Smooth muscle cell (in vitro differentiated cells): ENCODE results near the gene BCL2L13. TPM values are rescaled to one million over a fixed set of nuclear protein-coding genes. Genes with fewer than 3 reads are reported as not detected.

ENCODE experiments used
- DNase-seq: peaks from one replicate; lab custom pipeline; 2025; ENCODE audit not compliant: unreplicated experiment; lab: John Stamatoyannopoulos, UW
- H2AFZ ChIP-seq: fragments of 200-600 bp; sonication (generic); 2 replicates; pipeline ENCODE4 v1.6.0; 2016; ENCODE audit warnings: antibody characterized with exemption, low read depth, mild to moderate bottlenecking
- H3F3A ChIP-seq: fragments of 200-600 bp; sonication (generic); 2 replicates; pipeline ENCODE4 v1.6.0; 2017; ENCODE audit warnings: antibody characterized with exemption, low read depth
- H3K27ac ChIP-seq: fragments of 200-600 bp; sonication (generic); 2 replicates; pipeline ENCODE4 v1.5.1; 2016; ENCODE audit warnings: low read depth, mild to moderate bottlenecking
- H3K27me3 ChIP-seq: fragments of 200-600 bp; sonication (generic); 2 replicates; pipeline ENCODE4 v1.6.1; 2016; ENCODE audit warnings: low read depth, mild to moderate bottlenecking
- H3K36me3 ChIP-seq: fragments of 200-600 bp; sonication (generic); 2 replicates; pipeline ENCODE4 v1.5.1; 2016; ENCODE audit warnings: low read depth
- H3K4me1 ChIP-seq: fragments of 200-600 bp; sonication (generic); 2 replicates; pipeline ENCODE4 v1.5.1; 2016; ENCODE audit warnings: low read depth
- H3K4me2 ChIP-seq: fragments of 200-600 bp; sonication (generic); 2 replicates; pipeline ENCODE4 v1.6.0; 2016; ENCODE audit warnings: mild to moderate bottlenecking
- H3K4me3 ChIP-seq: fragments of 200-600 bp; sonication (generic); 2 replicates; pipeline ENCODE4 v1.5.1; 2016; ENCODE audit warnings: mild to moderate bottlenecking
- H3K79me2 ChIP-seq: fragments of 200-600 bp; sonication (generic); 2 replicates; pipeline ENCODE4 v1.6.0; 2016; ENCODE audit warnings: low read depth, mild to moderate bottlenecking
- H3K9ac ChIP-seq: fragments of 200-600 bp; sonication (generic); 2 replicates; pipeline ENCODE4 v1.6.0; 2016; ENCODE audit warnings: low read depth
- H3K9me3 ChIP-seq: fragments of 200-600 bp; sonication (generic); replicated peaks from 2 replicates; pipeline ENCODE4 v1.5.1; 2016; ENCODE audit warnings: low read depth
- H4K20me1 ChIP-seq: fragments of 200-600 bp; sonication (generic); 2 replicates; pipeline ENCODE4 v1.6.0; 2016; ENCODE audit warnings: low read depth
- WGBS: methylation state at CpG from one replicate; pipeline ENCODE4 v1.1.7; 2016; ENCODE audit warnings: low lambda C conversion rate; 5-methylcytosine and 5-hydroxymethylcytosine counted together
- polyA plus RNA-seq: library from polyadenylated mRNA; unstranded; fragments of >200 nt; fragmentation: Nextera tagmentation; extraction: Ambion mirVana; gene quantifications from 2 replicates; pipeline ENCODE4 v1.2.1, GENCODE V29; 2016
- total RNA-seq: library from RNA; depleted of rRNA; stranded (reverse); fragments of >200 nt; gene quantifications from 2 replicates; pipeline ENCODE4 v1.2.3, GENCODE V29; 2014
- TF ChIP-seq, protein P1 (sequence below): fragments of 200-600 bp; sonication (generic); IDR thresholded peaks from 2 replicates; pipeline ENCODE4 v1.5.1; 2017; ENCODE audit warnings: borderline replicate concordance, mild to moderate bottlenecking, antibody characterized with exemption; ENCODE audit not compliant: insufficient read depth, poor library complexity, severe bottlenecking

BCL2L13 gene
- total and polyA plus RNA-seq, 2 experiments from 2014 or later, result 16.7 to 27.0 TPM

- Histone ChIP-seq H3K4me2 (no peak overlapping the region), H3K36me3 (peaks cover 18% of the 10 kb centered on the region), H3F3A (no peaks in the 10 kb centered on the region), H3K4me3 (no peak overlapping the region), H3K4me1 (no peaks in the 10 kb centered on the region), H3K79me2 (no peaks in the 10 kb centered on the region), H3K27me3 (no peaks in the 10 kb centered on the region), H3K9ac (no peak overlapping the region), H4K20me1 (no peaks in the 10 kb centered on the region), H3K27ac (no peak overlapping the region), H2AFZ (no peak overlapping the region), H3K9me3 (no peaks in the 10 kb centered on the region)
- no peak for DNase-seq
- WGBS, result 99% methylated on average over 5 of the region's 5 CpGs
- TF ChIP-seq, protein P1, sequence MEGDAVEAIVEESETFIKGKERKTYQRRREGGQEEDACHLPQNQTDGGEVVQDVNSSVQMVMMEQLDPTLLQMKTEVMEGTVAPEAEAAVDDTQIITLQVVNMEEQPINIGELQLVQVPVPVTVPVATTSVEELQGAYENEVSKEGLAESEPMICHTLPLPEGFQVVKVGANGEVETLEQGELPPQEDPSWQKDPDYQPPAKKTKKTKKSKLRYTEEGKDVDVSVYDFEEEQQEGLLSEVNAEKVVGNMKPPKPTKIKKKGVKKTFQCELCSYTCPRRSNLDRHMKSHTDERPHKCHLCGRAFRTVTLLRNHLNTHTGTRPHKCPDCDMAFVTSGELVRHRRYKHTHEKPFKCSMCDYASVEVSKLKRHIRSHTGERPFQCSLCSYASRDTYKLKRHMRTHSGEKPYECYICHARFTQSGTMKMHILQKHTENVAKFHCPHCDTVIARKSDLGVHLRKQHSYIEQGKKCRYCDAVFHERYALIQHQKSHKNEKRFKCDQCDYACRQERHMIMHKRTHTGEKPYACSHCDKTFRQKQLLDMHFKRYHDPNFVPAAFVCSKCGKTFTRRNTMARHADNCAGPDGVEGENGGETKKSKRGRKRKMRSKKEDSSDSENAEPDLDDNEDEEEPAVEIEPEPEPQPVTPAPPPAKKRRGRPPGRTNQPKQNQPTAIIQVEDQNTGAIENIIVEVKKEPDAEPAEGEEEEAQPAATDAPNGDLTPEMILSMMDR, result no peak
These were observed 46.4 kb upstream of the BCL2L13 start for GRCh38 chr22:17592201-17592600.

- Histone ChIP-seq H3K27me3 (no peaks in the 10 kb centered on the region), H3K9ac (no peak overlapping the region), H3K4me3 (no peak overlapping the region), H3K4me2 (no peak overlapping the region), H4K20me1 (peaks cover 4% of the 10 kb centered on the region), H3K79me2 (no peaks in the 10 kb centered on the region), H2AFZ (no peak overlapping the region), H3K36me3 (peaks cover 37% of the 10 kb centered on the region), H3K4me1 (no peaks in the 10 kb centered on the region), H3K9me3 (no peaks in the 10 kb centered on the region), H3F3A (no peaks in the 10 kb centered on the region), H3K27ac (no peak overlapping the region)
- TF ChIP-seq, protein P1, result no peak
- 97% methylated on average over 6 of the region's 6 CpGs for WGBS
- no peak for DNase-seq
These were observed 42.3 kb upstream of the BCL2L13 start for GRCh38 chr22:17596226-17596625.

GRCh38 chr22:17597217-17597616, 41.3 kb upstream of the BCL2L13 start:
- H3K27me3 ChIP-seq, result no peaks in the 10 kb centered on the region
- no peaks in the 10 kb centered on the region for H3F3A ChIP-seq
- H3K79me2 ChIP-seq, result no peaks in the 10 kb centered on the region
- TF ChIP-seq, protein P1, result no peak
- DNase-seq, result no peak
- no peak overlapping the region for H3K4me3 ChIP-seq
- H4K20me1 ChIP-seq, result peaks cover 14% of the 10 kb centered on the region
- H3K9ac ChIP-seq, result no peak overlapping the region
- 89% methylated on average over 2 of the region's 2 CpGs for WGBS
- peaks cover 30% of the 10 kb centered on the region for H3K36me3 ChIP-seq
- H2AFZ ChIP-seq, result no peak overlapping the region
- no peak overlapping the region for H3K27ac ChIP-seq
- no peaks in the 10 kb centered on the region for H3K9me3 ChIP-seq
- no peaks in the 10 kb centered on the region for H3K4me1 ChIP-seq
- H3K4me2 ChIP-seq, result no peak overlapping the region

DNA sequence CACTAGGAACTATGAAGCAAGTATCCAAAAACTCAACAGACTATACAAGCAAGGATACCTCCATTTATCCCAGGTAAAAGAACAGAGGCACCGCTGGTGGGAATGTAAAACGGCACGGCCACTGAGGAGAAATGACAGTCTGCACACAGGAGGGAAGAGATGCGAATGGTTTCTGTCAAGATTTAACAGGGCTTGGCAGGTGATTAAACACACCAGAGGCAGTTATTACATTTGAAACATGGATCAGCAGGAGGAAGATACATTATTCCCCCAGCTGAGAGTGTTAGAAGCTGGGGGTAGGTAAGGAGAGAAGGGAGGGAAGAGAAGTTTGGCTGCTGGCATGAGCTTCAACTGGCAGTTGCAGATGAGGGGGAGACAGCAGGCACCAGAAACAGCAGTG, 40.2 kb upstream of the BCL2L13 start:
- no peaks in the 10 kb centered on the region for H3F3A ChIP-seq
- TF ChIP-seq, protein P1, result no peak
- peaks cover 26% of the 10 kb centered on the region for H3K36me3 ChIP-seq
- H3K27me3 ChIP-seq, result no peaks in the 10 kb centered on the region
- no peaks in the 10 kb centered on the region for H3K9me3 ChIP-seq
- DNase-seq, result no peak
- H3K27ac ChIP-seq, result no peak overlapping the region
- 91% methylated on average over 4 of the region's 4 CpGs for WGBS
- H3K4me2 ChIP-seq, result no peak overlapping the region
- H3K79me2 ChIP-seq, result peaks cover 5% of the 10 kb centered on the region
- H3K4me3 ChIP-seq, result no peak overlapping the region
- peaks cover 25% of the 10 kb centered on the region for H4K20me1 ChIP-seq
- H3K4me1 ChIP-seq, result no peaks in the 10 kb centered on the region
- H3K9ac ChIP-seq, result no peak overlapping the region
- H2AFZ ChIP-seq, result no peak overlapping the region
